OCI-LY1 (cell line): Measurements from ENCODE around the gene SLC15A4.

Experiments
- H2AFZ ChIP-seq: fragments of 200-600 bp; sonication (generic), shearing (Covaris generic); 2 replicates; pipeline ENCODE4 v1.6.0; 2014; ENCODE audit warnings: antibody characterized with exemption, mild to moderate bottlenecking, low read length
- H3F3A ChIP-seq: fragments of 200-600 bp; sonication (generic), shearing (Covaris generic); 2 replicates; pipeline ENCODE4 v1.6.0; 2014; ENCODE audit warnings: mild to moderate bottlenecking, antibody characterized with exemption, low read length, moderate library complexity; ENCODE audit not compliant: insufficient read depth
- H3K27ac ChIP-seq: fragments of 200-600 bp; sonication (generic); 2 replicates; pipeline ENCODE4 v1.5.1; 2014; ENCODE audit warnings: low read length, mixed run types, mild to moderate bottlenecking, low read depth; ENCODE audit not compliant: poor library complexity, severe bottlenecking
- H3K27me3 ChIP-seq: fragments of 200-600 bp; sonication (generic); 2 replicates; pipeline ENCODE4 v1.6.0; 2014; ENCODE audit warnings: antibody characterized with exemption, mild to moderate bottlenecking, low read length, moderate library complexity; ENCODE audit not compliant: insufficient read depth
- H3K36me3 ChIP-seq: fragments of 200-600 bp; sonication (generic); 2 replicates; pipeline ENCODE4 v1.6.1; 2014; ENCODE audit warnings: mild to moderate bottlenecking, antibody characterized with exemption, low read length, moderate library complexity, mixed read lengths; ENCODE audit not compliant: insufficient read depth
- H3K4me1 ChIP-seq: fragments of 200-600 bp; sonication (generic); 2 replicates; pipeline ENCODE4 v1.5.1; 2014; ENCODE audit warnings: mild to moderate bottlenecking, low read length, moderate library complexity; ENCODE audit not compliant: insufficient read depth, severe bottlenecking
- H3K4me2 ChIP-seq: fragments of 200-600 bp; sonication (generic), shearing (Covaris generic); 2 replicates; pipeline ENCODE4 v1.6.1; 2014; ENCODE audit warnings: low read length
- H3K4me3 ChIP-seq: fragments of 200-600 bp; sonication (generic); 2 replicates; pipeline ENCODE4 v1.5.1; 2014; ENCODE audit warnings: low read length, low read depth, mild to moderate bottlenecking, mixed read lengths; ENCODE audit not compliant: poor library complexity, severe bottlenecking
- H3K79me2 ChIP-seq: fragments of 200-600 bp; shearing (Covaris generic); 2 replicates; pipeline ENCODE4 v1.6.1; 2016; ENCODE audit warnings: mixed run types, low read length, mixed read lengths; ENCODE audit not compliant: insufficient read depth
- H3K9ac ChIP-seq: fragments of 200-600 bp; sonication (generic), shearing (Covaris generic); 2 replicates; pipeline ENCODE4 v1.6.1; 2014; ENCODE audit warnings: mild to moderate bottlenecking, low read length, mixed read lengths
- H3K9me2 ChIP-seq: fragments of 200-600 bp; sonication (generic), shearing (Covaris generic); 2 replicates; pipeline ENCODE4 v1.6.1; 2014; ENCODE audit warnings: low read depth, mild to moderate bottlenecking, low read length, mixed read lengths
- H3K9me3 ChIP-seq: fragments of 200-600 bp; shearing (Covaris generic); 2 replicates; pipeline ENCODE4 v1.6.1; 2014; ENCODE audit warnings: low read length, mixed read lengths
- H4K20me1 ChIP-seq: fragments of 200-600 bp; sonication (generic), shearing (Covaris generic); 2 replicates; pipeline ENCODE4 v1.6.0; 2016; ENCODE audit warnings: mild to moderate bottlenecking, low read length; ENCODE audit not compliant: insufficient read depth
- CTCF ChIP-seq: fragments of 200-600 bp; sonication (generic), shearing (Covaris generic); IDR thresholded peaks from 2 replicates; pipeline ENCODE4 v1.5.1; 2017; ENCODE audit warnings: mild to moderate bottlenecking, antibody characterized with exemption, low read length, moderate library complexity, mixed read lengths
- EZH2 ChIP-seq: fragments of 200-600 bp; sonication (generic), shearing (Covaris generic); IDR thresholded peaks from 2 replicates; pipeline ENCODE4 v1.8.0; 2017; ENCODE audit warnings: borderline replicate concordance, mixed run types, mild to moderate bottlenecking, antibody characterized with exemption, low read length, moderate library complexity, mixed read lengths

The SLC15A4 gene

GRCh38 chr12:128803788-128804187, 20.0 kb downstream of the SLC15A4 start:
- no peaks in the 10 kb centered on the region for H4K20me1 ChIP-seq
- no peak overlapping the region for H3K4me3 ChIP-seq
- no peak overlapping the region for H3K9ac ChIP-seq
- H3K36me3 ChIP-seq, result peaks cover 90% of the 10 kb centered on the region
- no peak overlapping the region for H3K4me2 ChIP-seq
- TF ChIP-seq CTCF (no peak), EZH2 (no peak)
- H3K27me3 ChIP-seq, result no peaks in the 10 kb centered on the region
- no peak overlapping the region for H3K27ac ChIP-seq
- no peak overlapping the region for H2AFZ ChIP-seq
- peaks cover 4% of the 10 kb centered on the region; the same call in 1 of the 2 replicates for H3K9me3 ChIP-seq
- H3K79me2 ChIP-seq, result peaks cover 12% of the 10 kb centered on the region
- no peaks in the 10 kb centered on the region for H3F3A ChIP-seq
- H3K9me2 ChIP-seq, result no peaks in the 10 kb centered on the region
- H3K4me1 ChIP-seq, result peaks cover 20% of the 10 kb centered on the region

GRCh38 chr12:128802756-128803155, 21.0 kb downstream of the SLC15A4 start:
- Histone ChIP-seq H3K79me2 (peaks cover 12% of the 10 kb centered on the region), H3K4me3 (no peak overlapping the region), H3K9ac (no peak overlapping the region), H4K20me1 (no peaks in the 10 kb centered on the region), H3K9me3 (peaks cover 4% of the 10 kb centered on the region; the same call in 1 of the 2 replicates), H3K4me1 (peaks cover 30% of the 10 kb centered on the region), H2AFZ (no peak overlapping the region), H3K36me3 (peaks cover 89% of the 10 kb centered on the region), H3F3A (no peaks in the 10 kb centered on the region), H3K27ac (peak overlapping the region; percentile 17), H3K4me2 (no peak overlapping the region), H3K9me2 (no peaks in the 10 kb centered on the region), H3K27me3 (no peaks in the 10 kb centered on the region)
- no peak for TF ChIP-seq CTCF
- no peak for TF ChIP-seq EZH2

GRCh38 chr12:128801879-128802391, 21.8 kb downstream of the SLC15A4 start:
- H3K36me3 ChIP-seq, result peaks cover 88% of the 10 kb centered on the region
- no peaks in the 10 kb centered on the region for H3F3A ChIP-seq
- H3K9ac ChIP-seq, result no peak overlapping the region
- no peaks in the 10 kb centered on the region for H3K9me2 ChIP-seq
- peaks cover 12% of the 10 kb centered on the region for H3K79me2 ChIP-seq
- H3K9me3 ChIP-seq, result peaks cover 4% of the 10 kb centered on the region; the same call in 1 of the 2 replicates
- no peak overlapping the region for H3K4me2 ChIP-seq
- H3K4me3 ChIP-seq, result no peak overlapping the region
- H4K20me1 ChIP-seq, result no peaks in the 10 kb centered on the region
- no peak overlapping the region for H2AFZ ChIP-seq
- H3K4me1 ChIP-seq, result peaks cover 38% of the 10 kb centered on the region
- H3K27me3 ChIP-seq, result no peaks in the 10 kb centered on the region
- TF ChIP-seq CTCF (no peak), EZH2 (no peak)
- H3K27ac ChIP-seq, result no peak overlapping the region
